ENCODE results near the gene PTK6.

- TF ChIP-seq CTCF (IDR thresholded peaks at IDR 0.05; ENCODE audit: insufficient read depth, low read length) (no peak), POLR2AphosphoS5 (IDR thresholded peaks at IDR 0.05; ENCODE audit: low read depth) (no peak), GABPA (IDR thresholded peaks at IDR 0.05; ENCODE audit: low read depth) (no peak), REST (IDR thresholded peaks at IDR 0.05; ENCODE audit: insufficient replicate concordance, low read depth) (no peak), SPI1 (IDR thresholded peaks at IDR 0.05; ENCODE audit: borderline replicate concordance, low read depth) (no peak)
Measured at GRCh38 chr20:63518946-63519667, 18.1 kb downstream of the PTK6 start.
